ENCODE measurements around the gene SECISBP2L. TPM values are rescaled to one million over a fixed set of nuclear protein-coding genes. Genes with fewer than 3 reads are reported as not detected.

SECISBP2L gene
- total RNA-seq, 1 experiment from 2014 or later, result 40.5 TPM

- H3K27me3 ChIP-seq (ENCODE audit: control insufficient read depth, insufficient read depth, low read length), result no peaks in the 10 kb centered on the region
- no peaks in the 10 kb centered on the region for H3K9me3 ChIP-seq (ENCODE audit: control insufficient read depth, insufficient read depth, low read depth, low read length)
- ATAC-seq (no peak), DNase-seq (ENCODE audit: low read depth, low spot score) (no peak)
- no TSS peak for BruUV-seq (replicated peaks)
- POLR2A ChIA-PET, result no interaction called here
- H3K27ac ChIP-seq (ENCODE audit: low read length), result no peak overlapping the region
- in situ Hi-C loops (cut with HindIII; ENCODE audit: low pct_unique_long_range_greater_than_20kb, low sequenced_read_pairs) (no loop called here), intact Hi-C loops (cut with micrococcal nuclease; ENCODE audit: unreplicated experiment) (no loop called here)
- CTCF ChIA-PET, result no interaction called here
- no peaks in the 10 kb centered on the region; the same call in 1 of the 2 replicates for H3K4me1 ChIP-seq (ENCODE audit: control insufficient read depth, insufficient read depth, low read length)
- no peak overlapping the region for H3K4me3 ChIP-seq (ENCODE audit: low read depth in 2 of 2, low read length in 2 of 2)
- TF ChIP-seq CTCF (IDR thresholded peaks at IDR 0.05), result no peak
- no peak for TF ChIP-seq POLR2AphosphoS5 (IDR thresholded peaks at IDR 0.05; ENCODE audit: low read depth, low read length)
- TF ChIP-seq REST (IDR thresholded peaks at IDR 0.05; ENCODE audit: insufficient read depth in 1 of 2, low read depth in 2 of 2, low read length in 1 of 2), result no peak
- no peak for TF ChIP-seq SIN3A (IDR thresholded peaks at IDR 0.05; ENCODE audit: borderline replicate concordance, insufficient read depth, low read depth, low read length)
- TF ChIP-seq TCF7L2 (IDR thresholded peaks at IDR 0.05; ENCODE audit: low read depth, low read length), result no peak
- no peaks in the 10 kb centered on the region for H3K36me3 ChIP-seq (ENCODE audit: control insufficient read depth, insufficient read depth, low read length)
These were observed 99.4 kb downstream of the SECISBP2L start for GRCh38 chr15:48946840-48947187.

DNA sequence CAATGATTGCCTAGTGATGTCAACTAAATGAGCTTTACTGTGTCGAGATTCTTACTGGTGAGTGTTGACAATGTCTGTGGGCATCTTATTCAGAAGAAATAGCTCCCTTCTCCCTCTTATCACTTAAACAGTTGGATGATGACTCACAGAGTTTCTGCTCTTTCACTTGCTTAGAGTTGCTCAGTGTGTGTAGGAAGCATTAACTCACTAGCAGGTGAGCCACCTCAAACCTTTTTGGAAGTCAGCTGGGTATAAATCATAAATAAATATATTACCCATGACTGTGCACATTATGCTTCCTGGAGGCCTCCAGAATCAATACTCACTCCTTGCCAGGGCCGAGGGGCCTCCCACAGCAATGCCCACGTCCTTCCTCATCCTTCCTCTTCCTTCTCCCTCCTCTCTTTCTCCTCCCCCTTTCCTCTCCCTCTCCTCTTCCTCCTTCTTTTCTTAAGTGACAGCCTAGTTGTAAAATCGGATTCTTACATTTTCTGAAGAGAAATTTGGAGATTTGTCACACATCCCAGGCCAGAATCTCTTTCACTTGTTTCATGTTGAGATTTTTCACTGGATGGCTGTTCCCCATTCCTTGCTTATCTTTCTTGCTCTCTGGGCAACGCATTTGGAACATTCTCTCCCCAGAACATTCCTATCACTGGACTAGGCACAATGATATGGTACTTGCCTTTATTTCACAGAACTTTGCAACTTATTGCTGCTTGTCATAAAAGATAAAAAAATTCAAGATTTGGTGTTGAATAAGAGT, 100.0 kb downstream of the SECISBP2L start:
- Histone ChIP-seq H3K27me3 (ENCODE audit: control insufficient read depth, insufficient read depth, low read length) (no peaks in the 10 kb centered on the region), H3K4me3 (ENCODE audit: low read depth in 2 of 2, low read length in 2 of 2) (no peak overlapping the region), H3K36me3 (ENCODE audit: control insufficient read depth, insufficient read depth, low read length) (no peaks in the 10 kb centered on the region), H3K27ac (ENCODE audit: low read length) (no peak overlapping the region), H3K9me3 (ENCODE audit: control insufficient read depth, insufficient read depth, low read depth, low read length) (no peaks in the 10 kb centered on the region), H3K4me1 (ENCODE audit: control insufficient read depth, insufficient read depth, low read length) (no peaks in the 10 kb centered on the region; the same call in 1 of the 2 replicates)
- CTCF ChIA-PET, result no interaction called here
- DNase-seq (ENCODE audit: low read depth, low spot score) (no peak), ATAC-seq (no peak)
- intact Hi-C loops (cut with micrococcal nuclease; ENCODE audit: unreplicated experiment), result no loop called here
- POLR2A ChIA-PET, result no interaction called here
- in situ Hi-C loops (cut with HindIII; ENCODE audit: low pct_unique_long_range_greater_than_20kb, low sequenced_read_pairs), result no loop called here
- no TSS peak for BruUV-seq (replicated peaks)
- no peak for TF ChIP-seq POLR2AphosphoS5 (IDR thresholded peaks at IDR 0.05; ENCODE audit: low read depth, low read length)
- TF ChIP-seq TCF7L2 (IDR thresholded peaks at IDR 0.05; ENCODE audit: low read depth, low read length), result no peak
- no peak for TF ChIP-seq SIN3A (IDR thresholded peaks at IDR 0.05; ENCODE audit: borderline replicate concordance, insufficient read depth, low read depth, low read length)
- no peak for TF ChIP-seq REST (IDR thresholded peaks at IDR 0.05; ENCODE audit: insufficient read depth in 1 of 2, low read depth in 2 of 2, low read length in 1 of 2)
- no peak for TF ChIP-seq CTCF (IDR thresholded peaks at IDR 0.05)
